Subcutaneous adipose tissue (tissue), 4 donors: ENCODE results near the gene HOXC11. TPM values are rescaled to one million over a fixed set of nuclear protein-coding genes. Genes with fewer than 3 reads are reported as not detected.

Experiments
- CTCF ChIP-seq: fragments of 450-650 bp; IDR thresholded peaks from one replicate; pipeline ENCODE4 v1.5.1; 2016; ENCODE audit warnings: low read depth, mild to moderate bottlenecking, control low read depth, antibody characterized with exemption, moderate library complexity
- total RNA-seq, 4 donors: library from RNA; depleted of rRNA; stranded (reverse); fragments of >200 nt; gene quantifications; one replicate each; pipeline ENCODE4 v1.1.0, GENCODE V29; 2016

HOXC11 gene
- total RNA-seq, 4 donors from 2014 or later = 0.38 to 0.51 (median 0.44) TPM; not detected in 1

- TF ChIP-seq CTCF = no peak
These were observed 13.2 kb downstream of the HOXC11 start for GRCh38 chr12:53985994-53986685.

- no peak for TF ChIP-seq CTCF
These were observed 14.0 kb downstream of the HOXC11 start for GRCh38 chr12:53986686-53987483.

- no peak for TF ChIP-seq CTCF
These were observed 14.9 kb downstream of the HOXC11 start for GRCh38 chr12:53987787-53988230.

GRCh38 chr12:53988541-53989226, 15.8 kb downstream of the HOXC11 start:
- TF ChIP-seq CTCF = no peak

GRCh38 chr12:53989227-53990113, 16.5 kb downstream of the HOXC11 start:
- TF ChIP-seq CTCF = no peak

GRCh38 chr12:53990311-53991076, 17.6 kb downstream of the HOXC11 start:
- TF ChIP-seq CTCF = no peak
